Erythroblast (primary cell): ENCODE data around the gene NEMP2.

ENCODE experiments used
- GATA1 ChIP-seq: IDR thresholded peaks from 2 replicates; pipeline ENCODE4 v1.6.1; 2011; ENCODE audit warnings: low read depth, mild to moderate bottlenecking, control low read depth, low read length, moderate library complexity
- POLR2A ChIP-seq: IDR thresholded peaks from 2 replicates; pipeline ENCODE4 v1.6.1; 2011; ENCODE audit warnings: mild to moderate bottlenecking, low read length

GRCh38 chr2:190535121-190535439 lies 558 bp upstream of the NEMP2 start:
- TF ChIP-seq POLR2A (no peak), GATA1 (no peak)
